ENCODE measurements around the gene DARS2.

The DARS2 gene

GRCh38 chr1:173827611-173828010 is 3.1 kb downstream of the DARS2 start:
- Histone ChIP-seq H3K4me1 (ENCODE audit: control insufficient read depth, insufficient read depth, low read depth, low read length) (peaks cover 2% of the 10 kb centered on the region), H2AK5ac (ENCODE audit: low read length, severe bottlenecking) (no peak overlapping the region), H3K18ac (ENCODE audit: low read depth in 1 of 2, low read length in 2 of 2) (no peak overlapping the region), H4K8ac (ENCODE audit: low read length) (no peak overlapping the region), H3K23ac (ENCODE audit: low read length in 2 of 2) (no peak overlapping the region), H3K14ac (ENCODE audit: low read length in 2 of 2) (no peak overlapping the region), H3K9ac (ENCODE audit: low read length) (no peak overlapping the region), H2BK120ac (ENCODE audit: low read depth, low read length) (no peak overlapping the region), H3K27me3 (ENCODE audit: control insufficient read depth in 1 of 2, insufficient read depth in 1 of 2, low read length in 2 of 2) (no peaks in the 10 kb centered on the region), H2BK15ac (ENCODE audit: low read depth, poor library complexity, severe bottlenecking) (no peak overlapping the region), H4K91ac (ENCODE audit: low read length) (no peak overlapping the region), H3K4ac (ENCODE audit: low read depth in 1 of 2, low read length in 2 of 2) (no peak overlapping the region), H3K9me3 (ENCODE audit: control insufficient read depth, low read length) (no peaks in the 10 kb centered on the region), H3K27ac (ENCODE audit: low read length, poor library complexity, severe bottlenecking) (no peak overlapping the region), H3K4me3 (ENCODE audit: insufficient read depth in 1 of 2, low read depth in 1 of 2, low read length in 2 of 2) (no peak overlapping the region), H2BK12ac (ENCODE audit: low read length in 2 of 2) (no peak overlapping the region), H3K36me3 (ENCODE audit: control insufficient read depth in 1 of 2, insufficient read depth in 2 of 2, low read depth in 1 of 2, low read length in 2 of 2) (peaks cover 0 to 21% of the 10 kb centered on the region in 2 experiments), H2AFZ (ENCODE audit: low read depth, low read length) (no peak overlapping the region), H3K4me2 (ENCODE audit: low read length, poor library complexity, severe bottlenecking) (no peak overlapping the region), H2BK5ac (ENCODE audit: low read depth, low read length, poor library complexity, severe bottlenecking) (no peak overlapping the region), H3K79me1 (replicated peaks; ENCODE audit: low read length, poor library complexity, severe bottlenecking) (peaks cover 5% of the 10 kb centered on the region)
- no peak for DNase-seq
- WGBS: 89% methylated on average over 2 of the region's 2 CpGs

GRCh38 chr1:173832748-173833147 is 8.3 kb downstream of the DARS2 start:
- no peak overlapping the region for H2AK5ac ChIP-seq (ENCODE audit: low read length, severe bottlenecking)
- H2BK15ac ChIP-seq (ENCODE audit: low read depth, poor library complexity, severe bottlenecking): no peak overlapping the region
- H3K14ac ChIP-seq (ENCODE audit: low read length in 2 of 2): no peak overlapping the region
- no peak overlapping the region for H3K4me3 ChIP-seq (ENCODE audit: insufficient read depth in 1 of 2, low read depth in 1 of 2, low read length in 2 of 2)
- no peaks in the 10 kb centered on the region for H3K9me3 ChIP-seq (ENCODE audit: control insufficient read depth, low read length)
- peaks cover 9 to 60% of the 10 kb centered on the region in 2 experiments for H3K36me3 ChIP-seq (ENCODE audit: control insufficient read depth in 1 of 2, insufficient read depth in 2 of 2, low read depth in 1 of 2, low read length in 2 of 2)
- H3K27me3 ChIP-seq (ENCODE audit: control insufficient read depth in 1 of 2, insufficient read depth in 1 of 2, low read length in 2 of 2): no peaks in the 10 kb centered on the region
- no peak overlapping the region for H2AFZ ChIP-seq (ENCODE audit: low read depth, low read length)
- no peak overlapping the region for H2BK12ac ChIP-seq (ENCODE audit: low read length in 2 of 2)
- no peak overlapping the region for H3K23ac ChIP-seq (ENCODE audit: low read length in 2 of 2)
- H3K4ac ChIP-seq (ENCODE audit: low read depth in 1 of 2, low read length in 2 of 2): no peak overlapping the region
- no peaks in the 10 kb centered on the region for H3K4me1 ChIP-seq (ENCODE audit: control insufficient read depth, insufficient read depth, low read depth, low read length)
- H4K91ac ChIP-seq (ENCODE audit: low read length): no peak overlapping the region
- H3K4me2 ChIP-seq (ENCODE audit: low read length, poor library complexity, severe bottlenecking): no peak overlapping the region
- H3K9ac ChIP-seq (ENCODE audit: low read length): no peak overlapping the region
- no peak overlapping the region for H3K18ac ChIP-seq (ENCODE audit: low read depth in 1 of 2, low read length in 2 of 2)
- no peak for DNase-seq
- no peak overlapping the region for H3K27ac ChIP-seq (ENCODE audit: low read length, poor library complexity, severe bottlenecking)
- no peaks in the 10 kb centered on the region for H3K79me1 ChIP-seq (replicated peaks; ENCODE audit: low read length, poor library complexity, severe bottlenecking)
- 90% methylated on average over 1 of the region's 1 CpG for WGBS
- no peak overlapping the region for H4K8ac ChIP-seq (ENCODE audit: low read length)
- H2BK5ac ChIP-seq (ENCODE audit: low read depth, low read length, poor library complexity, severe bottlenecking): no peak overlapping the region
- H2BK120ac ChIP-seq (ENCODE audit: low read depth, low read length): no peak overlapping the region

DNA sequence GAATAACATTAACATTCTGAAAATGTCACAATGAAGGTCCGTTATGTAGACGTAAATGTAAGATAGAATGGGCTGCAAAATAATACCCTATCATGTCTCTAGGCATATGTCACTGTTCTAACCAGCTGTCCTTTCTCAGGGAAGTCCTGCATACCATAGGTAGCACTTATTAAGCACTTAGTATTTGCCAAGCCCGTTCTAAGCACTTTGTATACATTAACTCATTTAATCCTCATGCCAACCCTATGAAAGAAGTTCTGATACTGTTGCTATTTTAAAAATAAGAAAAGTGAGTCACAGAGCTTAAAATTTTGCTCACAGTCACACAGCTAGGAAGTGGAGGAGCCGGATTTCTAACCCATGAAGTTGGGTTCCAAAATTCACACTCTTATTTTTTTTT is 27.6 kb downstream of the DARS2 start:
- Histone ChIP-seq H2BK120ac (ENCODE audit: low read depth, low read length) (no peak overlapping the region), H4K91ac (ENCODE audit: low read length) (no peak overlapping the region), H2AK5ac (ENCODE audit: low read length, severe bottlenecking) (no peak overlapping the region), H3K23ac (ENCODE audit: low read length in 2 of 2) (no peak overlapping the region), H4K8ac (ENCODE audit: low read length) (no peak overlapping the region), H3K14ac (ENCODE audit: low read length in 2 of 2) (no peak overlapping the region), H3K4me2 (ENCODE audit: low read length, poor library complexity, severe bottlenecking) (no peak overlapping the region), H3K18ac (ENCODE audit: low read depth in 1 of 2, low read length in 2 of 2) (peak overlapping the region in 1 of 2 experiments; percentile 43), H3K9ac (ENCODE audit: low read length) (no peak overlapping the region), H3K27me3 (ENCODE audit: control insufficient read depth in 1 of 2, insufficient read depth in 1 of 2, low read length in 2 of 2) (no peaks in the 10 kb centered on the region), H3K4ac (ENCODE audit: low read depth in 1 of 2, low read length in 2 of 2) (no peak overlapping the region), H3K27ac (ENCODE audit: low read length, poor library complexity, severe bottlenecking) (no peak overlapping the region), H2BK5ac (ENCODE audit: low read depth, low read length, poor library complexity, severe bottlenecking) (no peak overlapping the region), H3K9me3 (ENCODE audit: control insufficient read depth, low read length) (no peaks in the 10 kb centered on the region), H3K79me1 (replicated peaks; ENCODE audit: low read length, poor library complexity, severe bottlenecking) (peaks cover 4% of the 10 kb centered on the region), H2BK12ac (ENCODE audit: low read length in 2 of 2) (no peak overlapping the region), H3K4me1 (ENCODE audit: control insufficient read depth, insufficient read depth, low read depth, low read length) (peaks cover 2% of the 10 kb centered on the region), H2BK15ac (ENCODE audit: low read depth, poor library complexity, severe bottlenecking) (no peak overlapping the region), H2AFZ (ENCODE audit: low read depth, low read length) (no peak overlapping the region), H3K4me3 (ENCODE audit: insufficient read depth in 1 of 2, low read depth in 1 of 2, low read length in 2 of 2) (no peak overlapping the region), H3K36me3 (ENCODE audit: control insufficient read depth in 1 of 2, insufficient read depth in 2 of 2, low read depth in 1 of 2, low read length in 2 of 2) (peaks cover 7 to 61% of the 10 kb centered on the region in 2 experiments)
- 100% methylated on average over 2 of the region's 4 CpGs for WGBS
- DNase-seq: peak; percentile 74

DNA sequence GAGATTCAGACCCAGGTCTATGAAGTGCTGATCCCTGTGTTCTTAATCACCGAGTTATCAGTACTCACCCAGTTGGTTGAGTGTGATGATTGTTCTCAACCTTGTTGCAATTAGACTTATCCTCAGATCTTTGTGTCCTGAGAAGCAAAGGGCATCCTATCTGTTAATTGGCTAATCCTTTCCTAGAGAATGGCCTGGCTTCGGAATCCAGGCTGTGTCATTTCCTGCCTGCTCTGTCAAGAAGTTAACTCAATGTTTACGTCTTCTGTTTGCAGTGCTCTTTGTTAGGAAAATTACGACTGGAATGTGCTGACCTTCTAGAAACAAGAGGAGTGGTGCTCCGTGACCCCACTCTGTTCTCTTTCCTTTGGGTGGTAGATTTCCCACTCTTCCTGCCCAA is 28.6 kb downstream of the DARS2 start:
- Histone ChIP-seq H2BK15ac (ENCODE audit: low read depth, poor library complexity, severe bottlenecking) (peak overlapping the region; percentile 74), H3K36me3 (ENCODE audit: control insufficient read depth in 1 of 2, insufficient read depth in 2 of 2, low read depth in 1 of 2, low read length in 2 of 2) (peaks cover 7 to 71% of the 10 kb centered on the region in 2 experiments), H2AK5ac (ENCODE audit: low read length, severe bottlenecking) (peak overlapping the region; percentile 51), H3K79me1 (replicated peaks; ENCODE audit: low read length, poor library complexity, severe bottlenecking) (peaks cover 4% of the 10 kb centered on the region), H2AFZ (ENCODE audit: low read depth, low read length) (no peak overlapping the region), H3K14ac (ENCODE audit: low read length in 2 of 2) (no peak overlapping the region), H3K9ac (ENCODE audit: low read length) (no peak overlapping the region), H2BK12ac (ENCODE audit: low read length in 2 of 2) (peak overlapping the region in 1 of 2 experiments; percentile 71), H2BK120ac (ENCODE audit: low read depth, low read length) (peak overlapping the region; percentile 44), H4K91ac (ENCODE audit: low read length) (no peak overlapping the region), H3K4ac (ENCODE audit: low read depth in 1 of 2, low read length in 2 of 2) (peak overlapping the region in 1 of 2 experiments; percentile 73), H3K27me3 (ENCODE audit: control insufficient read depth in 1 of 2, insufficient read depth in 1 of 2, low read length in 2 of 2) (no peaks in the 10 kb centered on the region), H2BK5ac (ENCODE audit: low read depth, low read length, poor library complexity, severe bottlenecking) (no peak overlapping the region), H3K9me3 (ENCODE audit: control insufficient read depth, low read length) (no peaks in the 10 kb centered on the region), H3K23ac (ENCODE audit: low read length in 2 of 2) (no peak overlapping the region), H3K4me2 (ENCODE audit: low read length, poor library complexity, severe bottlenecking) (no peak overlapping the region), H3K4me1 (ENCODE audit: control insufficient read depth, insufficient read depth, low read depth, low read length) (peaks cover 2% of the 10 kb centered on the region), H3K27ac (ENCODE audit: low read length, poor library complexity, severe bottlenecking) (peak overlapping the region; percentile 50), H3K4me3 (ENCODE audit: insufficient read depth in 1 of 2, low read depth in 1 of 2, low read length in 2 of 2) (no peak overlapping the region), H3K18ac (ENCODE audit: low read depth in 1 of 2, low read length in 2 of 2) (peak overlapping the region; percentile 11 to 66), H4K8ac (ENCODE audit: low read length) (peak overlapping the region; percentile 72)
- peak; percentile 93 for DNase-seq
- WGBS: 0% methylated on average over 5 of the region's 5 CpGs
